ENCODE measurements around the gene TM2D3. TPM values are rescaled to one million over a fixed set of nuclear protein-coding genes. Genes with fewer than 3 reads are reported as not detected.

TM2D3 gene
- total and polyA plus RNA-seq, 10 of the 15 experiments (the other 5 are each of a cell fraction or from before 2014, with no cell fraction given), result 28.3 to 84.5 (median 45.0) TPM

GRCh38 chr15:101609742-101610610 is 42.2 kb downstream of the TM2D3 start:
- CTCF ChIA-PET, result no interaction called here
- in situ Hi-C loops (cut with MboI), result no loop called here

More at GRCh38 chr15:101609742-101610610, 42.2 kb downstream of the TM2D3 start:
- H3K4me2 ChIP-seq (ENCODE audit: control insufficient read depth, insufficient read depth), result no peak overlapping the region
- no peak overlapping the region for H2AFZ ChIP-seq (ENCODE audit: control insufficient read depth, low read depth, low read length)
- no peak overlapping the region for H3K27ac ChIP-seq (ENCODE audit: control insufficient read depth, insufficient read depth)
- no peak overlapping the region for H3K4me3 ChIP-seq
- H3K79me2 ChIP-seq (ENCODE audit: control insufficient read depth, insufficient read depth, low read length), result no peaks in the 10 kb centered on the region
- RAD21 ChIA-PET (ENCODE audit: unreplicated experiment), result no interaction called here
- no peak for ATAC-seq
- no peak overlapping the region for H3K9ac ChIP-seq (ENCODE audit: control insufficient read depth, insufficient read depth, low read length)
- intact Hi-C loops (cut with micrococcal nuclease; ENCODE audit: unreplicated experiment), result no loop called here
- DNase-seq (ENCODE audit: low read depth, low spot score), result no peak
- no peaks in the 10 kb centered on the region for H3K36me3 ChIP-seq (ENCODE audit: control insufficient read depth in 2 of 2, insufficient read depth in 2 of 2, low read length in 1 of 2)
- no peaks in the 10 kb centered on the region for H3K4me1 ChIP-seq (ENCODE audit: control insufficient read depth, insufficient read depth, low read length)
- no peak for TF ChIP-seq STAT1 (conservative IDR thresholded peaks at IDR 0.05)
- TF ChIP-seq IRF3 (IDR thresholded peaks at IDR 0.05), result no peak
- TF ChIP-seq E4F1 (IDR thresholded peaks at IDR 0.05; ENCODE audit: borderline replicate concordance, partially characterized antibody), result no peak
- TF ChIP-seq PML (IDR thresholded peaks at IDR 0.05; ENCODE audit: low read length), result no peak
- TF ChIP-seq EZH2 (IDR thresholded peaks at IDR 0.05; ENCODE audit: borderline replicate concordance, control insufficient read depth, low read depth, low read length), result no peak
- H3K27me3 ChIP-seq (replicated peaks in 1 of 2; ENCODE audit: control insufficient read depth in 2 of 2, insufficient read depth in 2 of 2, low read length in 1 of 2), result no peaks in the 10 kb centered on the region
- POLR2A ChIA-PET, result no interaction called here
- SMC1A ChIA-PET (ENCODE audit: uncharacterized antibody, unreplicated experiment), result no interaction called here
- no peaks in the 10 kb centered on the region for H4K20me1 ChIP-seq (ENCODE audit: control insufficient read depth, insufficient read depth)
- WGBS (ENCODE audit: insufficient coverage, insufficient replicate concordance, low lambda C conversion rate, missing lambda C conversion rate), result 47% methylated on average over 23 of the region's 23 CpGs
- no peaks in the 10 kb centered on the region for H3K9me3 ChIP-seq (replicated peaks; ENCODE audit: control insufficient read depth, insufficient read depth, low read length)
- FAIRE-seq, result no peak
- BruUV-seq (replicated peaks), result no TSS peak
